PC-3 (cell line): ENCODE data around the gene ULBP2.
"Not testable (repeated sequence)": the region's sequence is repeated elsewhere in the genome, so short reads cannot be mapped to it uniquely, and the experiment has no call there.

ENCODE experiments used
- EZH2 ChIP-seq: fragments of 300-600 bp; sonication (generic); IDR thresholded peaks from one replicate; pipeline ENCODE4 v1.6.1; 2017; ENCODE audit warnings: antibody characterized with exemption, mild to moderate bottlenecking, low read length; ENCODE audit not compliant: unreplicated experiment
- EZH2phosphoT487 ChIP-seq: fragments of 300-600 bp; sonication (generic); IDR thresholded peaks from 2 replicates; pipeline ENCODE4 v1.6.1; 2018; ENCODE audit warnings: mild to moderate bottlenecking, antibody characterized with exemption, low read length, borderline replicate concordance
- TF ChIP-seq, protein P1 (sequence below): fragments of 300-600 bp; sonication (generic); conservative IDR thresholded peaks from 2 replicates; pipeline ENCODE4 v1.5.1; 2017; ENCODE audit warnings: antibody characterized with exemption, low read depth, mild to moderate bottlenecking, low read length

- TF ChIP-seq, protein P1, sequence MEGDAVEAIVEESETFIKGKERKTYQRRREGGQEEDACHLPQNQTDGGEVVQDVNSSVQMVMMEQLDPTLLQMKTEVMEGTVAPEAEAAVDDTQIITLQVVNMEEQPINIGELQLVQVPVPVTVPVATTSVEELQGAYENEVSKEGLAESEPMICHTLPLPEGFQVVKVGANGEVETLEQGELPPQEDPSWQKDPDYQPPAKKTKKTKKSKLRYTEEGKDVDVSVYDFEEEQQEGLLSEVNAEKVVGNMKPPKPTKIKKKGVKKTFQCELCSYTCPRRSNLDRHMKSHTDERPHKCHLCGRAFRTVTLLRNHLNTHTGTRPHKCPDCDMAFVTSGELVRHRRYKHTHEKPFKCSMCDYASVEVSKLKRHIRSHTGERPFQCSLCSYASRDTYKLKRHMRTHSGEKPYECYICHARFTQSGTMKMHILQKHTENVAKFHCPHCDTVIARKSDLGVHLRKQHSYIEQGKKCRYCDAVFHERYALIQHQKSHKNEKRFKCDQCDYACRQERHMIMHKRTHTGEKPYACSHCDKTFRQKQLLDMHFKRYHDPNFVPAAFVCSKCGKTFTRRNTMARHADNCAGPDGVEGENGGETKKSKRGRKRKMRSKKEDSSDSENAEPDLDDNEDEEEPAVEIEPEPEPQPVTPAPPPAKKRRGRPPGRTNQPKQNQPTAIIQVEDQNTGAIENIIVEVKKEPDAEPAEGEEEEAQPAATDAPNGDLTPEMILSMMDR = not testable (repeated sequence)
- TF ChIP-seq EZH2, EZH2phosphoT487: not testable (repeated sequence)
These were observed 3.5 kb downstream of the ULBP2 start for GRCh38 chr6:149945276-149945675.
